ENCODE measurements around the gene RPTOR.
"Not testable (repeated sequence)": the region's sequence is repeated elsewhere in the genome, so short reads cannot be mapped to it uniquely, and the experiment has no call there.

The RPTOR gene

DNA sequence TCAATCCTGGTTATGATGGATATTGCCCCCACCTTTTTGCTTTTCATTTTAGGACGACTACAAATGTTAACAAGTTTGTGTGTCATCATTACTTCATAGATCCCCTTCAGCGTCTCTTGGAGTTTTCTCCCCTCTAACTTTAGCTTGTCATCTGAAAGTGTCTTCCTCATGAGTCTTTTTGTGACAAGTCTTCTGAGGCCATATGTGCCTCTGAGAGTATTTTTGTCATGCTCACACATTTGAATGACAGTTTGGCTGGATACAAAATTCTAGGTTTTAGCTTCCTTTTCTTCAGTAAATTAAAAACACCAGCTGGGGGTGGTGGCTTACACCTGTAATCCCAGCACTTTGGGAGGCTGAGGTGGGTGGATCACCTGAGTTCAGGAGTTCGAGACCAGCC lies 243.2 kb downstream of the RPTOR start:
- DNase-seq = no peak

DNA sequence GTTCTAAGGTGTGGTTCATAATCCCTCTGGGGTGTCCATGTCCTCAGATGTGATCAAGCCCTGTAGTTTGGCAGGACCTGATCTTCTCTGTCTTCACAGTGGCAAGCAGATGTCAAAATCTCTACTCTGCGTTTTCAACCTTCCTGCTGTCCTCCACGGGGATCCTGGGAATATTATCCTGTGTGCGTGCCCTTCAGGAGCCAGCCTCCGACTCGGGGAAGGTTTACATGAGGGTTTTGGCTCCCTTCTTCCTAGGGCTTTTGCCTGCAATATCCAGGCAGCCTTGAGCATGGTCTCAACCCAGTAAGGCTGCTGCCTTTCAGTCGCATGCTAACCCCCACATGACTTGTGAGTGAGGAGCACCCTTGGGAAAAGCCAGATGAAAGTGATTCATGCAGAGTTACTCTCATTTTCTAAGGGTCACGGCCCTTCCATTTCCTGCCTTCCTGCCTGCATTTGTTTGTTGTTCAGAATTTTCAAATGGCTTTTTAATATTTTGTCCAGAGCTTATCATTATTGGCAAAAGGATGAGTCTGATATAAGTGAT lies 244.8 kb downstream of the RPTOR start:
- no peak for DNase-seq

DNA sequence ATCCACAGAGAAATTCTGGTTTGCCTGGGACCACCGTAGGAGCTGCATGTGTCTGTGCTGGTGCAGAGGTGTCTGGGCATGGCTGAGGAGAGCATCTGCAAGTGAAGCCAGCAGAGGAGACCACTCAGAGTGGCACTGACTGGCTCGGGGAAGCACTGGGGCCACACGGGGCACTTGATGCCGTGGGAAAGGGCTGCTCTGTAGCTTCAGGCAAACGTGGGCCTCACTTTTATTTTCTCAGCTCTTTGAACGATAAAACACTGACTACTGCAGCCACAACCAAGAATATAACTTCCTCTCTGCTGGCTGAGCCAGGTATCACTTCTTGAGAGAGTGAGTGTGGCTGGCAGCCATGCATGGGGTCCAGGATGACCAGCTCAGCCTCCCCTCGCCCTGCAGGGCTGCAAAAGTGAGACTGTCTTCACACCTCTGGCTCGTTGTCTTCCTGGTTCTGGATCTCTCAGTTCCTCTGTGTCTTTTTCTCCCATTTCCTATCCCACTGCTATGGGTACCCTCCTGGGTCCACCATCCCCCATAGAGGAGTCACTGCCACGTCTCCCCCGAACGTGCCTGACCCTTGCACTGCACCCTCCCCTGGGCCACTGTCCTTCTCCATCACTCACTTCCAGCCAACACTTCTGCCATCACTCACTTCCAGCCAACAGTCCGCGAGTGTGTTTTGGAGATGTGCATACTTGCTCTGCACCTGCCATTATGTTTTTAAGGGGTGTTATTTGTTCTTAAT lies 245.6 kb downstream of the RPTOR start:
- DNase-seq = no peak

GRCh38 chr17:80790981-80791742 lies 246.5 kb downstream of the RPTOR start:
- DNase-seq = no peak

GRCh38 chr17:80791758-80792284 lies 247.2 kb downstream of the RPTOR start:
- peak in 1 of 2 donors; percentile 25 for DNase-seq

- no peak for DNase-seq
Observed at GRCh38 chr17:80792373-80792781, 247.7 kb downstream of the RPTOR start.

- DNase-seq = no peak
Observed at GRCh38 chr17:80793421-80793820, 248.8 kb downstream of the RPTOR start.

DNA sequence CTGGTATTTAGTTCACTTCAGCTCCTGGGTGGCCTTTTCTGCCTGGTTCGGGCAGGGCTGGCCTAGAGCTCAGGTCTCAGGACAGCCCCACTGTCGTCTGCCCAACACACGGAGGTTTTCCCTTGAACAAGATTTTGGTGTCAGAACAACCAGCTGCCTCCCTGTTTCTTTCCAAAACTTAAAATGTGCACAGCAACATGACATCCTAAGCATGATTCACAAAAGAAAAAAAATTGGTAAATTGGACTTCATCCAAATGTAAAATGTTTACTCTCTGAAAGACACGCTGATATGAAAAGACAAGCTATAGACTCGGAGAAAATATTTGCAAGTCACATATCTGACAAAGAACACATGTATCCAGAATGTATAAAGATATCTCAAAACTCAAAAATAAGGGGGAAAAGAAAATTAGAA lies 249.2 kb downstream of the RPTOR start:
- DNase-seq = no peak

- no peak for DNase-seq
Observed at GRCh38 chr17:80794281-80795089, 249.8 kb downstream of the RPTOR start.

DNA sequence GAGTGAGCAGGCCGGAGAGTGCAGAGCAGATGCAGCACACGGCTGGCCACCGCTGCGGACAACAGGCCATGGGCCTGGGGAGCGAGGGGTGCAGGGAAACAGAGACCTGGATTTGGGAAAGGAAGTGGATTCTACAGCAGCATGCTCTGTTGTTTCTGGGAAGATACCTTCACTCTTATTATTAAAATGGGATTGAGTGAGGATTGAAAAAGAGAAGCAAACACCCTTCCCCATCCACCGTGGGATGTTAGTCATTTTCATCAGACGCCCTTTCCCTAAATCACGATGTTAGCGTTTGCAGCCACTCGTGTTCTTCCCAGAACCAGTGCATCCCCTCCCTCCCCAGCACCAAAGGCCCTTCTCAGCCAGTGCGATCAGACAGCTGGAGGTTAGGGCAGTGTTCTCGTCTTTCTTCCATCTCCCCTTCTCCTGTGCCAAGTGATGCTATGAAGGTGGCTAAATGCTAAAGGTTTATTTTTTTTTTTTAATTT lies 250.5 kb downstream of the RPTOR start:
- DNase-seq = no peak

DNA sequence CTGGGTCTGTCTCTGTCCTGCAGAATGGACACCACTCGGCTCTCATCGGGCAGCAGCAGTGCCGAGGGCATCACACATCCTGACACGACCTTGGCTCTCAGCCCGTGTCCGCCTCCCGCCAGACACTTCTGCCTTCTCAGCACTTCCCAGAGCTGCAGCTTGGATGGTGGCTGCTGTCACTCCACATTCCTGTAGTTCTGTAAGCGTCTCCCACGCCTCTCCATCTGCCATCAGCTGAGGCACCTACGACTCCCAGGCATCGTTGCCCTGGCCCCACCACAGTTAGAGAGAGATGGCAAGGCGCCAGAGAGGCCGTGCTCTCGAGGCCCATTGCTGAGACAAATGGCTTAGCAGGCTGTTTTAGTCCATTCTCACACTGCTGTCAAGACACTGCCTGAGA lies 251.1 kb downstream of the RPTOR start:
- no peak for DNase-seq

DNA sequence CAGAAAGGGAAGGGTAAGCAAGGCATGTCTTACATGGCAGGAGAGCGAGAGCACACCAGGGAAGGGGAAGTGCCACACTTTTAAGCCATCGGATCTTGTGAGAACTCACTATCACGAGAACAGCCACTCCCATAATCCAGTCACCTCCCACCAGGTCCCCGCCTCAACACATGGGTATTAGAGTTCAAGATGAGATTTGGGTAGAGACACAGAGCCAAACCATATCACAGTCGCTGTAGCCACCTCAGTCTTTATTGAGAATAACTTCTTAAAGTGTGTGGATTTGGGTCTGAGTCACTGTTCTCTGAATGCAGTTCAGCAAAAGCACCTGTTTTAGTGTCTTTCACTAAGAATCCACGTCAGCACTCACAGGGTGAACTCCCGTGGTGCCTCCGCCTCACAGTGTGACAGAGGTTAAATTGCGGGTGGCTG lies 251.8 kb downstream of the RPTOR start:
- DNase-seq = no peak

DNA sequence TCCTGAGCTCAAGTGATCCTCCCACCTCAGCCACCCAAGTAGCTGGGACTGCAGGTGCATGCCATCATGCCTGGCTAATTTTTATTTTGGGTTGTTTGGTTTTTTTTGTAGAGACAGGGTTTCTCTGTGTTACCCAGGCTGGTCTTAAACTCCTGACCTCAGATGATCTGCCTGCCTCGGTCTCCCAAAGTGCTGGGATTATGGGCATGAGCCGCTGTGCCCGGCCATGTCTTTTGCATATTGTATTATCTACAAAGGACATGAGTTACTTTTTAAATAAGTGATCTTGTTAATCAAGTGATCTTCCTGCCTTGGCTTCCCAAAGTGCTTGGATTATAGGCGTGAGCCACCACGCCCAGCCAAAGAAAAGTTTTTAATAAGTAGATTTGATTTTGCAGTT lies 252.6 kb downstream of the RPTOR start:
- not testable (repeated sequence) for DNase-seq

GRCh38 chr17:80797741-80798594 lies 253.3 kb downstream of the RPTOR start:
- DNase-seq = no peak

DNA sequence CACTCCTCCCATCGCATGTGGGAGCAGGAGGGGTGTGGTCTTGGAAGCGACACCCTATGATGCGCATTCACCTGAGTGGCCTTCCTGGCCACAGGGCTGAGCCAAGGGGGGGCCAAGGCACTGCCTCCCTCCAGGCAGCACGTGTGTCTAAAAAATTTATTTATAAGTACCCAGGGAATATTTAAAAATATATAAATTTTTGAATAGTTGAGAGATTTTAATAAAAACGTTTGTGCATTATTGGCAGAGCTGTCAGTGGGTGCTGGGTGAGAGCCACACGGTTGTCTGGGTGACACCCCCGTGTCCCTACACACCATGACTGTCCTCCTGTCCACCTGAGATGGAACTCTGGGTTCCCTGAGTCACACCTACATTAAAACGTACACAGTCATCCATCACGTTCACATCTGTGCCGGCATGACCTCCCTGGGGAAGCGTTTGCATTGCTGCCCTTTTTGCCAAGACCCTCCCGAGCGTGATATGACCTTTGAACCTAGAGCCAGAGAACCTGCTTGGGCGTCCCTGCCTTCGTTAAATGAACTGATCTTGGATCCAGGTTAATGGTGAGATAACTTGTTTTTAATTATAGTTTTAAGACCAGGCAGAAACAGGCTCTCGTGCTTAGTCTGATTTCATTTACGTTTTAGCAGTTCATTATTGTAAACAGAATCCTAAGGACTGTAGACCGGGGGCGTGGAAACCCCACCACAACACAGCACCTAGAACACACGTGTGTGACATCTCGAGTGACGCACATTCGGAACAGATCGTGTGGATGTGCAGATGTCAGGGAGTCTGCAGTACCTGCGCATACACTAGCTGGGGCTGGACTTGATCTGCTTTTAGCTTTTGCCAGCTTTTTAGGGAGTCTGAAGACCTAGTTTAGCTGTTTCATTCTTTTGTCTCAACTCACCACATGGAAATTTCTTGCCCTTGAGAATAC lies 254.2 kb downstream of the RPTOR start:
- no peak for DNase-seq

DNA sequence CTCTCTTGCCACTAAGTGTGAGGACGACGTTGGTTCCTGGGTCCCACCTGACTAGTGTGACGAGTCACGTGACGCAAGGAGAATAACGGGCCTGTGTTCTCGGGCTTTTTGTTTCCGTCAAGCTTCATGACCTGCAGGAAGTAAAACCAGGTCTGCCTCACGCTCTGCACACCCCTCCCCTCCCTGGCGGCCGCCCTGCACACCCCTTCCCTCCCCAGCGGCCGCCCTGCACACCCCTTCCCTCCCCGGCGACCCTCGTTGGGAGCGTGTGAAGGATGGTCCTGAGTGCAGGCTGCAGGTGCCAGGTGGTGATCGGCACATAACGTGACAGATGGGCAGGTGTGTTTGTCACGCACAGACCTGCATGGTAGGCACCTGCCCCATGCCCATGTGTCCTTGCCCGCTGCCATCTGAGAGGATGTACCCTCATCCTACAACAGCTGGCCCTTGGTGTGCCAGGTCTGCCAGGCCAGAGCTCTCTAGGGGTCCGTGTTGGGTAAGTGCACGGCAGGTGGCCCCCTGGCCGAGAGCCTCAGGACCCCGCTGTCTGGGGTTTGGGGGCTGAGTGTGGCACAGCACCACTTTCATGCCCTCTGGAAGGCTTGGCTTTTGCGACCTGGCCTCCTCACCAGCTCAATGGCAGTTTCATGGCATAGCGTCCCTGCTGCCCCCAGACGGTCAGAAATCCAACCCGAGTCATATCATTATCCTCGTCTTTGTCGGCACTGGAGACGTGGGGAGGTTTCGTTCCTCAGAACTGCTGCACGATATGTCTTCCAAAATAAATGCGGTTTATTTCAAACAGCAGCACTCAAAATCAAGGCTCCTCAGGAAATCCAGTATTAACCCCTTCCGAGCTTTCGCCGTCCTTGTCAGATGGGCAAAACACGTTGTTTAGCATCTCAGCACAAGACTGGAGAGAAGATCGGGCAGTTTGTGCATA lies 255.2 kb downstream of the RPTOR start:
- no peak for DNase-seq

GRCh38 chr17:80800481-80801391 lies 256.1 kb downstream of the RPTOR start:
- DNase-seq = no peak
